GM12878 (cell line): ENCODE measurements around the gene TIMP2. TPM values are rescaled to one million over a fixed set of nuclear protein-coding genes. Genes with fewer than 3 reads are reported as not detected.

Experiments used
- FOXK2 ChIP-seq: fragments of 450-650 bp; IDR thresholded peaks from 2 replicates; pipeline ENCODE4 v1.6.1; 2017; ENCODE audit warnings: mild to moderate bottlenecking, moderate library complexity
- IKZF1 ChIP-seq: fragments of 450-650 bp; conservative IDR thresholded peaks from 2 replicates; pipeline ENCODE4 v1.6.1; 2017; ENCODE audit warnings: antibody characterized with exemption, mild to moderate bottlenecking
- polyA plus RNA-seq, 11 experiments: library from polyadenylated mRNA; depleted of rRNA in 4 of 11; unstranded in 6 of 11; stranded (reverse) in 5 of 11; fragments of >200 nt; fragmentation: Nextera tagmentation in 4 of 11; fragmentation: Illumina TruSeq in 1 of 11; extraction: Ambion mirVana in 4 of 11; extraction: Trizol in 1 of 11; gene quantifications; 1 replicate in 1 of 11; 2 replicates in 10 of 11; pipeline versions ENCODE4 v1.2.1 to v1.2.3, GENCODE V29; 2011 to 2016; ENCODE audit warnings: inconsistent platforms in 2 of 11, missing spikeins in 2 of 11, low read depth in 1 of 11
- total RNA-seq, 4 experiments: library from RNA; depleted of rRNA in 3 of 4; stranded (reverse); fragments of >200 nt in 3 of 4; fragmentation: Illumina TruSeq in 1 of 4; extraction: Trizol in 1 of 4; gene quantifications; 2 replicates each; pipeline versions ENCODE4 v1.2.1 to v1.2.3, GENCODE V29; 2013 to 2021
- TF ChIP-seq, protein P1 (sequence below): fragments of 450-650 bp; formaldehyde crosslinking; IDR thresholded peaks from 2 replicates; pipeline ENCODE4 v1.5.0; 2022; ENCODE audit warnings: mild to moderate bottlenecking, missing genetic modification characterization
- TF ChIP-seq, protein P2 (sequence below): fragments of 450-650 bp; IDR thresholded peaks from 2 replicates; pipeline ENCODE4 v1.6.1; 2017; ENCODE audit warnings: mild to moderate bottlenecking, moderate library complexity

The TIMP2 gene
- total and polyA plus RNA-seq, 10 of the 15 experiments (the other 5 are each of a cell fraction or from before 2014, with no cell fraction given), result 0.03 to 0.41 (median 0.04) TPM; not detected in 7

DNA sequence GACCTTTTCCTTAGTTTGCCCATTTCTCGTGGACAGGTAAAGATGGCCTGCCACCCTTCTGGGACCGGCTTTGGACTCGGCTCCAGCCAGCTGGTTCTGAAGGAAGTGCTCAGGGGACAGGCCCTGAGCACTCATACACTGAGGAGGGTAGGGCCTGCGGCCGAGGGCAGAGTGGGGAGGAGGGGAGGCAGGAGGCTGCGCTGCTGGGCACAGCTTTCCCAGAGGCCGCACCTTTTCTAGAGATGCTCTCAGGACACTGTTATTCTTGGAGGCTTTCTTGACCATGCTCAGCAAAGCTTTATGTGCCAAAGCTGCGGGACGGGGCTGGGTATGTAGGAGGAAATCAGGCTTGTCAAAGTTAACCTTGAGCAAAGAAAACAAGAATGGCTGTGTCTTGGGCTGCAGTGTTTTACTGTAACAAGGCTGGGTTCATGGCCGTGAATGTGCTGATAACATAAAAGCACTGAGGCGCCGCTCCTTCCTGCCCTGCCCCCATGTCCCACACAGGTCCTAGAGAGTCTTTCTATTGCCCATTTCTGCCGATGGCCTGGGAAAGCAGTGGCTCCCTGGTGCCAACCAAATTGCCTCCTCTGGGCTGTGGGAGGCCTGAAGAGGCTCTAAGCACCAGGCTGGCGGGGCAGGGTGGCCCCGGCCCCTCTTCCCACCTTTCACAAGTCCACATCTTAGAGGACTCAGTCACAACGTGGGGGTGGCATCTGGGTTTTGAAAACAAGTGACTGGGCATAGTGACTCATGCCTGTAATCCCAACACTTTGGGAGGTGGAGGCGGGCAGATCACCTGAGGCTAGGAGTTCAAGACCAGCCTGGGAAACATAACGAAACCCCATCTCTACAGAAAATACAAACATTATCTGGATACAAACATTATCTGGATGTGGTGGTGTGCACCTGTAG is 22.3 kb upstream of the TIMP2 start (continued):
- TF ChIP-seq, protein P1, sequence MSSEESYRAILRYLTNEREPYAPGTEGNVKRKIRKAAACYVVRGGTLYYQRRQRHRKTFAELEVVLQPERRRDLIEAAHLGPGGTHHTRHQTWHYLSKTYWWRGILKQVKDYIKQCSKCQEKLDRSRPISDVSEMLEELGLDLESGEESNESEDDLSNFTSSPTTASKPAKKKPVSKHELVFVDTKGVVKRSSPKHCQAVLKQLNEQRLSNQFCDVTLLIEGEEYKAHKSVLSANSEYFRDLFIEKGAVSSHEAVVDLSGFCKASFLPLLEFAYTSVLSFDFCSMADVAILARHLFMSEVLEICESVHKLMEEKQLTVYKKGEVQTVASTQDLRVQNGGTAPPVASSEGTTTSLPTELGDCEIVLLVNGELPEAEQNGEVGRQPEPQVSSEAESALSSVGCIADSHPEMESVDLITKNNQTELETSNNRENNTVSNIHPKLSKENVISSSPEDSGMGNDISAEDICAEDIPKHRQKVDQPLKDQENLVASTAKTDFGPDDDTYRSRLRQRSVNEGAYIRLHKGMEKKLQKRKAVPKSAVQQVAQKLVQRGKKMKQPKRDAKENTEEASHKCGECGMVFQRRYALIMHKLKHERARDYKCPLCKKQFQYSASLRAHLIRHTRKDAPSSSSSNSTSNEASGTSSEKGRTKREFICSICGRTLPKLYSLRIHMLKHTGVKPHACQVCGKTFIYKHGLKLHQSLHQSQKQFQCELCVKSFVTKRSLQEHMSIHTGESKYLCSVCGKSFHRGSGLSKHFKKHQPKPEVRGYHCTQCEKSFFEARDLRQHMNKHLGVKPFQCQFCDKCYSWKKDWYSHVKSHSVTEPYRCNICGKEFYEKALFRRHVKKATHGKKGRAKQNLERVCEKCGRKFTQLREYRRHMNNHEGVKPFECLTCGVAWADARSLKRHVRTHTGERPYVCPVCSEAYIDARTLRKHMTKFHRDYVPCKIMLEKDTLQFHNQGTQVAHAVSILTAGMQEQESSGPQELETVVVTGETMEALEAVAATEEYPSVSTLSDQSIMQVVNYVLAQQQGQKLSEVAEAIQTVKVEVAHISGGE, result no peak
- TF ChIP-seq, protein P2, sequence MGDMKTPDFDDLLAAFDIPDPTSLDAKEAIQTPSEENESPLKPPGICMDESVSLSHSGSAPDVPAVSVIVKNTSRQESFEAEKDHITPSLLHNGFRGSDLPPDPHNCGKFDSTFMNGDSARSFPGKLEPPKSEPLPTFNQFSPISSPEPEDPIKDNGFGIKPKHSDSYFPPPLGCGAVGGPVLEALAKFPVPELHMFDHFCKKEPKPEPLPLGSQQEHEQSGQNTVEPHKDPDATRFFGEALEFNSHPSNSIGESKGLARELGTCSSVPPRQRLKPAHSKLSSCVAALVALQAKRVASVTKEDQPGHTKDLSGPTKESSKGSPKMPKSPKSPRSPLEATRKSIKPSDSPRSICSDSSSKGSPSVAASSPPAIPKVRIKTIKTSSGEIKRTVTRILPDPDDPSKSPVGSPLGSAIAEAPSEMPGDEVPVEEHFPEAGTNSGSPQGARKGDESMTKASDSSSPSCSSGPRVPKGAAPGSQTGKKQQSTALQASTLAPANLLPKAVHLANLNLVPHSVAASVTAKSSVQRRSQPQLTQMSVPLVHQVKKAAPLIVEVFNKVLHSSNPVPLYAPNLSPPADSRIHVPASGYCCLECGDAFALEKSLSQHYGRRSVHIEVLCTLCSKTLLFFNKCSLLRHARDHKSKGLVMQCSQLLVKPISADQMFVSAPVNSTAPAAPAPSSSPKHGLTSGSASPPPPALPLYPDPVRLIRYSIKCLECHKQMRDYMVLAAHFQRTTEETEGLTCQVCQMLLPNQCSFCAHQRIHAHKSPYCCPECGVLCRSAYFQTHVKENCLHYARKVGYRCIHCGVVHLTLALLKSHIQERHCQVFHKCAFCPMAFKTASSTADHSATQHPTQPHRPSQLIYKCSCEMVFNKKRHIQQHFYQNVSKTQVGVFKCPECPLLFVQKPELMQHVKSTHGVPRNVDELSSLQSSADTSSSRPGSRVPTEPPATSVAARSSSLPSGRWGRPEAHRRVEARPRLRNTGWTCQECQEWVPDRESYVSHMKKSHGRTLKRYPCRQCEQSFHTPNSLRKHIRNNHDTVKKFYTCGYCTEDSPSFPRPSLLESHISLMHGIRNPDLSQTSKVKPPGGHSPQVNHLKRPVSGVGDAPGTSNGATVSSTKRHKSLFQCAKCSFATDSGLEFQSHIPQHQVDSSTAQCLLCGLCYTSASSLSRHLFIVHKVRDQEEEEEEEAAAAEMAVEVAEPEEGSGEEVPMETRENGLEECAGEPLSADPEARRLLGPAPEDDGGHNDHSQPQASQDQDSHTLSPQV, result no peak
- no peak for TF ChIP-seq IKZF1
- TF ChIP-seq FOXK2, result no peak
